HEK293T (cell line): ENCODE measurements around the gene IGF2.

Source experiments
- CTCF ChIA-PET: fragments of 350-600 bp; formaldehyde crosslinking; extraction: SDS; loops from one replicate; lab custom pipeline; 2021; ENCODE audit warnings: antibody characterized with exemption, inconsistent platforms; lab: Yijun Ruan, JAX
- POLR2A ChIA-PET: fragments of 350-600 bp; formaldehyde crosslinking; extraction: SDS; loops from one replicate; lab custom pipeline; 2020; ENCODE audit warnings: antibody characterized with exemption, inconsistent platforms; lab: Yijun Ruan, JAX
- DNase-seq: peaks from one replicate; pipeline ENCODE4 v3.0.0; 2012; ENCODE audit warnings: mixed read lengths; ENCODE audit errors: extremely low spot score
- ARNT ChIP-seq: fragments of 450-650 bp; IDR thresholded peaks from 2 replicates; pipeline ENCODE4 v1.6.1; 2017; ENCODE audit warnings: mild to moderate bottlenecking
- BHLHE40 ChIP-seq: fragments of 450-650 bp; IDR thresholded peaks from 2 replicates; pipeline ENCODE4 v1.6.1; 2016; ENCODE audit warnings: mild to moderate bottlenecking, moderate library complexity, borderline replicate concordance
- CTBP1 ChIP-seq: fragments of 450-650 bp; IDR thresholded peaks from 2 replicates; pipeline ENCODE4 v1.6.1; 2016; ENCODE audit warnings: borderline replicate concordance
- ELF4 ChIP-seq: fragments of 450-650 bp; IDR thresholded peaks from 2 replicates; pipeline ENCODE4 v1.6.1; 2017; ENCODE audit warnings: antibody characterized with exemption
- FOXA1 ChIP-seq: fragments of 450-650 bp; IDR thresholded peaks from 2 replicates; pipeline ENCODE4 v1.6.1; 2016; ENCODE audit warnings: mild to moderate bottlenecking
- FOXK2 ChIP-seq: fragments of 450-650 bp; IDR thresholded peaks from 2 replicates; pipeline ENCODE4 v1.6.1; 2016; ENCODE audit warnings: mild to moderate bottlenecking
- FOXM1 ChIP-seq: fragments of 450-650 bp; IDR thresholded peaks from 2 replicates; pipeline ENCODE4 v1.6.1; 2017; ENCODE audit warnings: mild to moderate bottlenecking, borderline replicate concordance
- HDGF ChIP-seq: fragments of 450-650 bp; IDR thresholded peaks from 2 replicates; pipeline ENCODE4 v1.6.1; 2017; ENCODE audit warnings: antibody characterized with exemption, borderline replicate concordance
- L3MBTL2 ChIP-seq: fragments of 450-650 bp; conservative IDR thresholded peaks from 2 replicates; pipeline ENCODE4 v1.6.1; 2016; ENCODE audit warnings: mild to moderate bottlenecking
- LEF1 ChIP-seq: fragments of 450-650 bp; IDR thresholded peaks from 2 replicates; pipeline ENCODE4 v1.6.1; 2017; ENCODE audit warnings: mild to moderate bottlenecking, borderline replicate concordance
- NFRKB ChIP-seq: fragments of 450-650 bp; IDR thresholded peaks from 2 replicates; pipeline ENCODE4 v1.6.1; 2016; ENCODE audit warnings: mild to moderate bottlenecking, moderate library complexity
- PKNOX1 ChIP-seq: fragments of 450-650 bp; IDR thresholded peaks from 2 replicates; pipeline ENCODE4 v1.6.1; 2016
- SP1 ChIP-seq: fragments of 450-650 bp; IDR thresholded peaks from 2 replicates; pipeline ENCODE4 v1.6.1; 2017
- SUZ12 ChIP-seq: fragments of 450-650 bp; IDR thresholded peaks from 2 replicates; pipeline ENCODE4 v1.6.1; 2016; ENCODE audit warnings: mild to moderate bottlenecking
- TARDBP ChIP-seq: fragments of 450-650 bp; IDR thresholded peaks from 2 replicates; pipeline ENCODE4 v1.6.1; 2016
- ZNF384 ChIP-seq: fragments of 450-650 bp; IDR thresholded peaks from 2 replicates; pipeline ENCODE4 v1.6.1; 2016

The IGF2 gene

GRCh38 chr11:2122907-2123627, 16.1 kb downstream of the IGF2 start:
- no peak for TF ChIP-seq BHLHE40
- TF ChIP-seq L3MBTL2: no peak
- TF ChIP-seq TARDBP: no peak
- no peak for TF ChIP-seq PKNOX1
- no peak for TF ChIP-seq NFRKB
- no peak for TF ChIP-seq HDGF
- TF ChIP-seq CTBP1: no peak
- no peak for TF ChIP-seq ARNT
- TF ChIP-seq LEF1: no peak
- TF ChIP-seq SUZ12: no peak
- no peak for TF ChIP-seq FOXA1
- TF ChIP-seq ELF4: no peak
- no peak for TF ChIP-seq SP1
- ChIA-PET POLR2A (no interaction called here), CTCF (no interaction called here)
- no peak for DNase-seq

GRCh38 chr11:2122222-2122906, 16.8 kb downstream of the IGF2 start:
- ChIA-PET POLR2A (no interaction called here), CTCF (no interaction called here)
- no peak for DNase-seq
- TF ChIP-seq ELF4 (no peak), ARNT (no peak), ZNF384 (no peak), NFRKB (no peak), HDGF (no peak), FOXA1 (no peak), BHLHE40 (no peak), FOXM1 (no peak), CTBP1 (no peak), TARDBP (no peak), FOXK2 (no peak), SP1 (no peak)

- ChIA-PET CTCF (interaction anchor here (1.9 kb wide), 1 partner anchor 30 kb away, joined by 6 read pairs; no protein-coding TSS in a partner anchor), POLR2A (no interaction called here)
- TF ChIP-seq BHLHE40: no peak
- DNase-seq: no peak
These were observed 17.7 kb downstream of the IGF2 start for GRCh38 chr11:2121227-2122130.

GRCh38 chr11:2120359-2121100, 18.7 kb downstream of the IGF2 start:
- TF ChIP-seq NFRKB: no peak
- no peak for TF ChIP-seq BHLHE40
- no peak for TF ChIP-seq SP1
- TF ChIP-seq ELF4: no peak
- no peak for TF ChIP-seq CTBP1
- ChIA-PET CTCF (interaction anchor here (1.9 kb wide), 1 partner anchor 31 kb away, joined by 6 read pairs; no protein-coding TSS in a partner anchor), POLR2A (no interaction called here)
- no peak for DNase-seq

GRCh38 chr11:2118677-2119076, 20.5 kb downstream of the IGF2 start:
- POLR2A ChIA-PET: no interaction called here
- no peak for DNase-seq
- CTCF ChIA-PET: no interaction called here

GRCh38 chr11:2116680-2117079, 22.5 kb downstream of the IGF2 start:
- DNase-seq: no peak
- ChIA-PET CTCF (interaction anchor here (0.6 kb wide), 1 partner anchor 35 kb away, joined by 3 read pairs; no protein-coding TSS in a partner anchor), POLR2A (no interaction called here)
- TF ChIP-seq ARNT: no peak
- TF ChIP-seq SUZ12: no peak

More at GRCh38 chr11:2118677-2119076, 20.5 kb downstream of the IGF2 start:
- no peak for TF ChIP-seq SUZ12
- TF ChIP-seq L3MBTL2: no peak
- TF ChIP-seq BHLHE40: no peak
- no peak for TF ChIP-seq FOXM1
- TF ChIP-seq TARDBP: no peak
- TF ChIP-seq ZNF384: no peak
- TF ChIP-seq HDGF: no peak
- TF ChIP-seq LEF1: no peak

- CTCF ChIA-PET: no interaction called here
- DNase-seq: no peak
- POLR2A ChIA-PET: no interaction called here
- no peak for TF ChIP-seq ELF4
- no peak for TF ChIP-seq ARNT
- TF ChIP-seq ZNF384: no peak
- no peak for TF ChIP-seq PKNOX1
- TF ChIP-seq FOXA1: no peak
- no peak for TF ChIP-seq FOXM1
- TF ChIP-seq SP1: no peak
- TF ChIP-seq CTBP1: no peak
- no peak for TF ChIP-seq NFRKB
- no peak for TF ChIP-seq HDGF
These were observed 23.9 kb downstream of the IGF2 start for GRCh38 chr11:2115308-2115707.
